ENCODE results near the gene PDP2. TPM values are rescaled to one million over a fixed set of nuclear protein-coding genes. Genes with fewer than 3 reads are reported as not detected.

PDP2 gene
- total RNA-seq, 1 experiment from 2014 or later, result 23.1 TPM

DNA sequence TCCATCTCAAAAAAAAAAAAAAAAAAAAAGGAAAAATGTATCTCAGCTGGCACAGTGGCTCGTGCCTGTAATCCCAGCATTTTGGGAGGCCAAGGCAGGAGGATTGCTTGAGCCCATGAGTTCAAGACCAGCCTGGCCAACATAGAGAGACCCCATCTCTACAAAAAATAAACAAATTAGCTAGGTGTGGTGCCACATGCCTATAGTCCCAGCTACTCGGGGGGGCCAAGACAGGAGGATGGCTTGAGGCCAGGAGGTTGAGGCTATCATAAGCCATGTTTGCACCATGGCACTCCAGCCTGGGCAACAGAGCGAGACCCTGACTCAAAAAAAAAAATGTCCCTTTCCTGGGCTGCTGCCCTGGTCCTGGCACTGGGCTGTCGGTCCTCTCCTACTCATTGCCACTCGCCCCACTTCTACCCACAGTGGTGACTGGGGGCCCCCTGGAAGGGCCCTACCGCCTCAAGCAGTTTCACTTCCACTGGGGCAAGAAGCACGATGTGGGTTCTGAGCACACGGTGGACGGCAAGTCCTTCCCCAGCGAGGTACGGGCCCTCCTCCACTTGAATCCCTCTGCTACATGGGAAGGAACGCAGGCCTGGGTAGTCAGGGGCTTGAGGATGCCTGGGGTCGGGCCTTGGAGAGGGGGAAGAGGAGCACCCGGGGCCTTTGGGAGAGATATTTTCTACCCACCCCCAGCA is 30.1 kb upstream of the PDP2 start:
- no peak overlapping the region for H3K4me3 Mint-ChIP-seq

More for the DNA sequence above, 30.1 kb upstream of the PDP2 start:
- Histone ChIP-seq H3T11ph (ENCODE audit: low read length) (no peak overlapping the region), H3K79me2 (ENCODE audit: insufficient read depth, low read length) (no peaks in the 10 kb centered on the region), H4K8ac (replicated peaks; ENCODE audit: insufficient read length, low read depth, low read length) (no peak overlapping the region), H3K14ac (ENCODE audit: insufficient read depth, low read length) (no peak overlapping the region), H3K4ac (ENCODE audit: low read depth, low read length) (no peak overlapping the region), H3K27ac (ENCODE audit: insufficient read length, low read depth, low read length) (no peak overlapping the region), H3K23me2 (ENCODE audit: insufficient read length, low read depth, low read length, poor library complexity, severe bottlenecking) (no peaks in the 10 kb centered on the region), H4K20me1 (ENCODE audit: control insufficient read depth, insufficient read depth, insufficient read length) (no peaks in the 10 kb centered on the region), H2BK12ac (ENCODE audit: insufficient read length, low read depth, low read length) (no peak overlapping the region), H3K56ac (ENCODE audit: insufficient read length, low read depth, low read length) (no peak overlapping the region), H3K4me1 (ENCODE audit: insufficient read depth, low read length) (no peaks in the 10 kb centered on the region; the same call in 1 of the 2 replicates), H2BK5ac (ENCODE audit: insufficient read length, low read length) (no peak overlapping the region), H3K27me3 (ENCODE audit: insufficient read depth, low read length) (peaks cover 5% of the 10 kb centered on the region), H3K23ac (ENCODE audit: insufficient read length, low read depth, low read length) (no peak overlapping the region), H4K5ac (ENCODE audit: insufficient read length, low read depth, low read length) (no peak overlapping the region), H3K9me3 (ENCODE audit: control insufficient read depth, low read depth, low read length) (no peaks in the 10 kb centered on the region), H3K9ac (ENCODE audit: extremely low read depth, insufficient read length, low read length) (no peak overlapping the region), H2AFZ (ENCODE audit: low read length) (no peak overlapping the region), H2BK20ac (ENCODE audit: low read depth, low read length, poor library complexity, severe bottlenecking) (no peak overlapping the region), H2BK120ac (ENCODE audit: low read depth, low read length, poor library complexity, severe bottlenecking) (no peak overlapping the region), H2BK15ac (ENCODE audit: low read depth, low read length) (no peak overlapping the region), H3K4me2 (ENCODE audit: insufficient read depth, insufficient read length, low read length) (no peak overlapping the region), H4K91ac (ENCODE audit: insufficient read length, low read depth, low read length) (no peak overlapping the region), H3K79me1 (ENCODE audit: insufficient read depth, low read depth, low read length, poor library complexity, severe bottlenecking) (no peaks in the 10 kb centered on the region), H3K18ac (ENCODE audit: insufficient read length, low read depth, low read length) (no peak overlapping the region), H2AK5ac (ENCODE audit: insufficient read length, low read length) (no peak overlapping the region)
- Mint-ChIP-seq H3K4me1 (peaks cover 0 to 10% of the 10 kb centered on the region in 2 experiments; a peak in 3 of 4 replicates), H3K27me3 (ENCODE audit: low read depth) (peaks cover 39% of the 10 kb centered on the region), H3K36me3 (ENCODE audit: insufficient read depth in 1 of 3, low read depth in 3 of 3) (no peaks in the 10 kb centered on the region; a peak in 1 of 7 replicates), H3K9me3 (no peaks in the 10 kb centered on the region), H3K27ac (no peak overlapping the region)
- no CpG with 5 or more reads among the region's 14 CpGs for WGBS (ENCODE audit: extremely low coverage, insufficient read length, low lambda C conversion rate)
- no peak for DNase-seq
- TF ChIP-seq, protein P1, sequence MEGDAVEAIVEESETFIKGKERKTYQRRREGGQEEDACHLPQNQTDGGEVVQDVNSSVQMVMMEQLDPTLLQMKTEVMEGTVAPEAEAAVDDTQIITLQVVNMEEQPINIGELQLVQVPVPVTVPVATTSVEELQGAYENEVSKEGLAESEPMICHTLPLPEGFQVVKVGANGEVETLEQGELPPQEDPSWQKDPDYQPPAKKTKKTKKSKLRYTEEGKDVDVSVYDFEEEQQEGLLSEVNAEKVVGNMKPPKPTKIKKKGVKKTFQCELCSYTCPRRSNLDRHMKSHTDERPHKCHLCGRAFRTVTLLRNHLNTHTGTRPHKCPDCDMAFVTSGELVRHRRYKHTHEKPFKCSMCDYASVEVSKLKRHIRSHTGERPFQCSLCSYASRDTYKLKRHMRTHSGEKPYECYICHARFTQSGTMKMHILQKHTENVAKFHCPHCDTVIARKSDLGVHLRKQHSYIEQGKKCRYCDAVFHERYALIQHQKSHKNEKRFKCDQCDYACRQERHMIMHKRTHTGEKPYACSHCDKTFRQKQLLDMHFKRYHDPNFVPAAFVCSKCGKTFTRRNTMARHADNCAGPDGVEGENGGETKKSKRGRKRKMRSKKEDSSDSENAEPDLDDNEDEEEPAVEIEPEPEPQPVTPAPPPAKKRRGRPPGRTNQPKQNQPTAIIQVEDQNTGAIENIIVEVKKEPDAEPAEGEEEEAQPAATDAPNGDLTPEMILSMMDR (conservative IDR thresholded peaks at IDR 0.05), result no peak
